OCI-LY1 (cell line): ENCODE results near the gene SLC9A1.

ENCODE experiments used
- EZH2 ChIP-seq: fragments of 200-600 bp; sonication (generic), shearing (Covaris generic); IDR thresholded peaks from 2 replicates; pipeline ENCODE4 v1.8.0; 2017; ENCODE audit warnings: borderline replicate concordance, mixed run types, mild to moderate bottlenecking, antibody characterized with exemption, low read length, moderate library complexity, mixed read lengths
- TF ChIP-seq, protein P1 (sequence below): fragments of 200-600 bp; sonication (generic), shearing (Covaris generic); IDR thresholded peaks from 2 replicates; pipeline ENCODE4 v1.5.1; 2017; ENCODE audit warnings: mild to moderate bottlenecking, antibody characterized with exemption, low read length, moderate library complexity, mixed read lengths

DNA sequence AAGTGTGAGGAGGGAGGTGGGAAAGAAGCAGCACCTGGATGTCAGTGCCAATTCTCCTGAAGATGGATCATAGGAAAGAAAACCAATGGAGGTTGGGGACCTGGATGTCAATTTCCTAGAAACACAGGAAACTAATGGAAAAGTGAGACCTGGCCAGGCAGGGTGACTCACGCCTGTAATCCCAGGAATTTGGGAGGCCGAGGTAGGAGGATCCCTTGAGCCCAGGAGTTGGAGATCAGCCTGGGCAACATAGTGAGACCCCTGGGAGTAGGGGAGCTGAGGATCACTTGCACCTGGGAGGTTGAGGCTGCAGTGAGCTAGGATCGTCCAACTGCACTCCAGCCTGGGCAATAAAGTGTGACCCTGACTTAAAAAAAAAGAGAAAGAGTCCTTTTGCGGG is 21.4 kb upstream of the SLC9A1 start:
- TF ChIP-seq, protein P1, sequence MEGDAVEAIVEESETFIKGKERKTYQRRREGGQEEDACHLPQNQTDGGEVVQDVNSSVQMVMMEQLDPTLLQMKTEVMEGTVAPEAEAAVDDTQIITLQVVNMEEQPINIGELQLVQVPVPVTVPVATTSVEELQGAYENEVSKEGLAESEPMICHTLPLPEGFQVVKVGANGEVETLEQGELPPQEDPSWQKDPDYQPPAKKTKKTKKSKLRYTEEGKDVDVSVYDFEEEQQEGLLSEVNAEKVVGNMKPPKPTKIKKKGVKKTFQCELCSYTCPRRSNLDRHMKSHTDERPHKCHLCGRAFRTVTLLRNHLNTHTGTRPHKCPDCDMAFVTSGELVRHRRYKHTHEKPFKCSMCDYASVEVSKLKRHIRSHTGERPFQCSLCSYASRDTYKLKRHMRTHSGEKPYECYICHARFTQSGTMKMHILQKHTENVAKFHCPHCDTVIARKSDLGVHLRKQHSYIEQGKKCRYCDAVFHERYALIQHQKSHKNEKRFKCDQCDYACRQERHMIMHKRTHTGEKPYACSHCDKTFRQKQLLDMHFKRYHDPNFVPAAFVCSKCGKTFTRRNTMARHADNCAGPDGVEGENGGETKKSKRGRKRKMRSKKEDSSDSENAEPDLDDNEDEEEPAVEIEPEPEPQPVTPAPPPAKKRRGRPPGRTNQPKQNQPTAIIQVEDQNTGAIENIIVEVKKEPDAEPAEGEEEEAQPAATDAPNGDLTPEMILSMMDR: no peak
- no peak for TF ChIP-seq EZH2
